ENCODE data around the gene EPM2A. TPM values are rescaled to one million over a fixed set of nuclear protein-coding genes. Genes with fewer than 3 reads are reported as not detected.
"Not testable (repeated sequence)": the region's sequence is repeated elsewhere in the genome, so short reads cannot be mapped to it uniquely, and the experiment has no call there.

The EPM2A gene
- 12.8 TPM for total RNA-seq
- long read RNA-seq, partial matches to known transcripts = 0 of 1 reads
- long read RNA-seq, other reads (novel, unspliced or antisense) = 1 of 1 reads

DNA sequence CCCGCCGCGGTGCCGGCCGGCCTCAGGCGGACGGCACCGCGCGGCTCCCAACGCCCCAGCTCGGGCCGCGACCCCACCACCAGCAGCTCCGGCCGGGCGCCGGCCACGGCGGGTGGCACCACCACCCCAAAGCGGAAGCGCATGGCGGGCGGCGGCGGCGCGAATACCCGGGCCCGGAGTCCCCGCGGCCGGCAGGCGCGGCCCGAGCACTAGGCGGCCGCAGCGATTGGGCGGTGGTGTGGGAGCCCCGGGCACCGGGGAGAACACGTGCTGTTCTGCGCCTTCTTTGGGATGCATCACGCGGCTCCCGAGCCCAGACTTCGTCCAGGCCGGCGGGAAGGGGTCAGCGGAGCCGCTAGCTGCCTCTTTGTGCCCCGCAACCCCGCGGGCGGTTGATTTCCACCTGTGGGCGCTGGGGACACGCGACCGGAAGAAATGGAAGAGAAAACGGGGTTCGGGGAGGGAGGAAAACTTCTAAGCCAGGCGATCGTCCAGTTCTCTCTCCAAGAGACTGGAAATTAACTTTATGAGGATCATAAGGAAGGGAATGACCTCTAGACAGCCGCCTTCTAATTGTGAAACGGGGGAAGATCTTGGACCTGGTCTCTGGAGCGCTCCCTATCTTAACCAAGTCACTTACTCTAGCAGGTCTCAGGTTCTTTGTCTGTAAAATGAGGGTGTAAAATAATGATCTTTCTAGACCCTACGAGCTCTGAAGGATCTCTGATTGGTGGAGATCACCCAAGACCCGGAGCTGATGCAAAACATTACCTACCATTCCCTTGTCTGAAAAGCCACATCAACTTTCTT lies at the start of gene EPM2A:
Gene EPM2A (minus strand): TSS at position 165 of the 810 bp plus-strand sequence. CDS start 22 bp downstream, at position 143.
- peak; percentile 96 for DNase-seq (ENCODE audit: low spot score)

- DNase-seq (ENCODE audit: low spot score) = no peak
Observed at GRCh38 chr6:145784683-145785082, 49.4 kb upstream of the EPM2A start.

DNA sequence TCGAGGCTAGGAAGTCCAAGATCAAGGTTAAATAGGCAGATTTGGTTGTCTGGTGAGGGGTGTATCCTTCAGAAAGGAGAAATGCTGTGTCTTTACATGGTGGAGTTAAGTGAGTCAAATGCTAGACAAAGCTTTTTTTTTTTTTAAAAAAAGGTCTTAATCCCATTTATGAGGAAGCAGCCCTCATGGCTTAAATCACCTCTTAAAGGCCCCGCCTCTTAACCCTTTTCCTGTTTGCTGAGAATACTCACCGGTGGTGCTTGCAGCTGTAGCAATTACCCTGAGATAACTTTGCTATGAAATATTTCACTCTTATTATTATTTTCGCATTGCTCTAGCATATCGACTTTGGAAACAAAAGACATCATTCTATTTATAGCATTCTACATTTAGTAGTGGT lies 48.5 kb upstream of the EPM2A start:
- no peak for DNase-seq (ENCODE audit: low spot score)

DNA sequence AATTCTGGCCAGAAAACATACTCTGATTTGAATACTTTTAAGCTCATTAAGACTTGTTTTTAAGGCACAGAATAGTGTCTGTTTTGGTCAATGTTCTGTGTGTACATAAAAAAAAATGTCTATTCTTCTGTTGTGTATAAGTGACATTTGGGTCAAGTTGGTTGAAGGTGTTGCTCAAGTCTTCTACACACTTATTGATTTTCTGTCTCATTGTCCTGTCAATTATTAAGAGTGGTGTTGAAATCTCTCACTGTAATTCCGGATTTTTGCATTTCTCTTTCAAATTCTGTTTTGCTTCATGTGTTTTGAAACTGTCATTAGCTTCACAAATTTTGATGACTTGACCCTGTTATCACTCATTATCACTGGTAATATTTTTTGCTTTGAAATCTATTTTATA lies 37.5 kb upstream of the EPM2A start:
- no peak for DNase-seq (ENCODE audit: low spot score)

DNA sequence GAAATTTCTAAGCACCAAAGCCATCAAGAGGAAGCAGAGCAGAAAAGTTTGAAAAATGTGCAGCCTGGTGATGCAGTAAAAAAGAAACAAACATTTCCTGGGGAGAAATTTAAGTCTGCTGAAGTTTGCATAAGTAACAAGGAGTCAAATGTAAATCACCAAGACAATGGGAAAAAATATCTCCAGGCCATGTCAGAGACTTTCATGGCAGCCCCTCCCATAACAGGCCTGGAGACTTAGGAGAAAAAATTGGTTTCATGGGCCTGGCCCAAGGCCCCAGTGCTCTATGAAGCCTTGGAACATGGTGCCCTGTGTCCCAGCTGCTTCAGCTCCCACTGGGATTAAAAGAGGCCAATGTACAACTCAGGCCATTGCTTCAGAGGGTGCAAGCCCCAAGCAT lies 30.1 kb upstream of the EPM2A start:
- DNase-seq (ENCODE audit: low spot score) = no peak

GRCh38 chr6:145763742-145764141 lies 28.4 kb upstream of the EPM2A start:
- no peak for DNase-seq (ENCODE audit: low spot score)

DNA sequence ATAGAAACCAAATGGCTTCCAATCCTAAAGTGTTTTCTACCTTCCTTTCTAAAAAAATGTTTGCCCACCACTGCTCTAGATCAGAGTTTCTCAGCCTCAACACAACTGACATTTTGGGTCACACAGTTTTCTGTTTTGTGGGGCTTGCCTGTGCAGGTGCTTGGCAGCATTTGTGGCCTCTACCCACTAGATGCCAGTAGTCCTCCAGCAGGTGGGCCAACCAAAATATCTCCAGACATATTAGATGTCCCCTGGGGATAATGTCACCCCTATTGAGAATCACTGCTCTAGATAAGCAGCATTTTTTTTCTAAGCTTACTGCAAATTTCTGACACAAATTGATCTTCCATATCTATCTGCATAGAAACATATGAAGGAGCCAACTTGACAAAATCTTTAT lies 26.3 kb upstream of the EPM2A start:
- DNase-seq (ENCODE audit: low spot score) = no peak

DNA sequence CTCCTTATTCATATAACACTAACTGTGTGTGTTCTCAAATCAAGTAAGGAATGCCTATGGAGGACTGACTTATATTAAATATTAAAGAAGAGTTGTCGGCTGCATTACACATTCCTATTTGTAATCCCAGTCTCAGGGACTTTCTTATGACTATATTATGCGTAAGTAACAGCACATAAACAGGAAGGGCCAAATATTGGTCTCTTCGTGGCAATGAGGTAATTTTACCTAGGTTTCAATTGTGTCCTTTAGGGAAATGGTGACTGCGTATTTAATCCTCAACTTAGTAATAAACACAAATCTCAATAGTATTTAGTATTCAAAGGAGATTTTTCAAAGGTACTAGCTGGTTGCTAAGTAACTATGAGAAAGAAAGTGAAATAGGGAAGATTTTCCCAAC lies 22.8 kb upstream of the EPM2A start:
- DNase-seq (ENCODE audit: low spot score) = no peak

DNA sequence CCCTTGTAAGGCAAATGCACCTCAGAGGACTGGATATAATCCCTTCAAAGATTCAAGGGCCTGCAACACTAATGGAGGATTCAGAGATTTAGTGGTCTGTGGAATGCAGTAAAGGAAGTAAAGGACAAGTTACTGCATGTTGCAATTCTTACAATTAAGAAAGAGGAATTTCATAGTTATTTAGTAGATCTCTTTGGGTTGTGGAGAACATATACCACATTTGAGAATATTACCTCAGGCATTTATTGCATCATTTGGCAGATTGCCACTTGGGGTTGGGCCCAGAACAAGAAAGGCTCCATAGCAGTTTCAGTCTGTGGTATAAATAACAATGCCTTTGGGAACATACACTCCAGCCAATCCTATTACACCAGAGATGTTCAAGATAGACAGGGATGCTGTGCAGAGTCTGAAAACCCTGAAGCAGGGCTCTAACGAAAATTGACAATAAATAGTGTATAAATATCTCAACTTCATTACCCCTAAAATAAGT lies 20.9 kb upstream of the EPM2A start:
- no peak for DNase-seq (ENCODE audit: low spot score)

DNA sequence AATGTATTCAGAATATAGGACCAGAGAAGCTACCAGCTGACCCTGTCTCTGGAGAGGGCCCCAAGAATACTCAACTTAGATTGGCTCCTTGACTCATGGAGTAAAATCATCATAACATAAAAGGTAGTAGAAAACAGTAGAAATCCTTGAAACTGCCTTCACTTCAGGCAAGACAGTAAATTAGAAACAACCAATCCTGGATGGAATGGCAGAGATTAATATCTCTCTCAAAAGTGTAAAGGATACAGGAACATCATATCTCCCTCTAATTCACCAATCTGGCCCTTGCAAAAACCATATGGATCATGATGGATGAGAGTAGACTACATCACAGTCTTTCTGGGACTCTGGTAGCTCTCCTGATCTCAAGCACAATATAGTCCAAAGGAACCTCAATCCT lies 20.4 kb upstream of the EPM2A start:
- DNase-seq (ENCODE audit: low spot score) = no peak

- DNase-seq (ENCODE audit: low spot score) = no peak
Observed at GRCh38 chr6:145752638-145753037, 17.3 kb upstream of the EPM2A start.

- DNase-seq (ENCODE audit: low spot score) = no peak
Observed at GRCh38 chr6:145749632-145750031, 14.3 kb upstream of the EPM2A start.

DNA sequence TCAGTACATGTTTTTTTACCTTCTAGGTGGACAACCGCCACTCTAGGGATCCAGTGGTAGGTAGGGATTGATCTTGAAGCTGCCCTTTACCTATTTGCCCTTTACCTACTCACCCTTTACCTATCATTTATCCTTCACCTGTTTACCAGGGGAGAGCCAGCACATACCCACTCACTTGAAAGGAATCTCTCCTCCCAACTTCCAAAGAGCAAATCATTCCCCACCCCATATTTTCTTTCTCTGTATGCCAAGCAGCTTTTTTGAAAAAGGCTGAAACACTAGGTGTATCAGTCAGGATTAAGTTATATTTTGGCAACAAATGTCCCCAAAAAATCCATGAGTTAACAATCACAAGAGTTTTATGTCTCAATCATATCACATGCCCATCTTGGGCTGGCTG lies 10.5 kb upstream of the EPM2A start:
- DNase-seq (ENCODE audit: low spot score) = no peak

GRCh38 chr6:145744619-145745018 lies 9.3 kb upstream of the EPM2A start:
- no peak for DNase-seq (ENCODE audit: low spot score)

GRCh38 chr6:145743332-145743731 lies 8.0 kb upstream of the EPM2A start:
- no peak for DNase-seq (ENCODE audit: low spot score)

GRCh38 chr6:145742472-145742871 lies 7.2 kb upstream of the EPM2A start:
- DNase-seq (ENCODE audit: low spot score) = not testable (repeated sequence)

DNA sequence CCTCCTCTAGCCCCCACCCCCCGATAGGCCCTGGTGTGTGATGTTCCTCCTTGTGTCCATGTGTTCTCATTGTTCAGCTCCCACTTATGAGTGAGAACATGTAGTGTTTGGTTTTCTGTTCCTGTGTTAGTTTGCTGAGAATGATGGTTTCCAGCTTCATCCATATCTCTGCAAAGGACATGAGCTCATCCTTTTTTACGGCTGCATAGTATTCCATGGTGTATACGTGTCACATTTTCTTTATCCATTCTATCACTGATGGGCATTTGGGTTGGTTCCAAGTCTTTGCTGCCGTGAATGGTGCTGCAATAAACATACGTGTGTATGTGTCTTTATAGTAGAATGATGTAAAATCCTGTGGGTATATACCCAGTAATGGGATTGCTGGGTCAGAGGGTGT lies 4.4 kb upstream of the EPM2A start:
- DNase-seq (ENCODE audit: low spot score) = not testable (repeated sequence)

DNA sequence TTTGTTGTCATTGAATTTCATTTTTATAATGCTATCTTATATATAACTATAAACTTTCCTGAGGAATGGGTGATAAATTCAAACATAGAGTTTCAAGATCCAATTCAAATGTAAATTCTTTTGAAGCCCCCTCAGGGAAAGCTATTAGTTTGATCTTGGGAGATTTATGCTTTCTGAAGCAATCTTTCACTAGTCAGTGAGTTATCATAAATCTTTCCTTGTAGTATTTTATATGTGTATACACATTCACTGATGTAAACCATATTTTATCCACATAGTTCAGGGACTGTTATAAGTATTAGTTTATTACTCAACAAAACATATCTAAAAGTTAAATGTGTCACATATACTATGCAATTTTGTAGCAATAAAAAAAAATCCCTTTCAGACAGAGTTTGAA lies 2.9 kb upstream of the EPM2A start:
- no peak for DNase-seq (ENCODE audit: low spot score)

GRCh38 chr6:145736661-145737144 lies 1.4 kb upstream of the EPM2A start:
- no peak for DNase-seq (ENCODE audit: low spot score)

- peak; percentile 96 for DNase-seq (ENCODE audit: low spot score)
Observed at GRCh38 chr6:145734486-145735355, 599 bp downstream of the EPM2A start.

GRCh38 chr6:145733810-145734209 lies 1.5 kb downstream of the EPM2A start:
- DNase-seq (ENCODE audit: low spot score) = no peak

DNA sequence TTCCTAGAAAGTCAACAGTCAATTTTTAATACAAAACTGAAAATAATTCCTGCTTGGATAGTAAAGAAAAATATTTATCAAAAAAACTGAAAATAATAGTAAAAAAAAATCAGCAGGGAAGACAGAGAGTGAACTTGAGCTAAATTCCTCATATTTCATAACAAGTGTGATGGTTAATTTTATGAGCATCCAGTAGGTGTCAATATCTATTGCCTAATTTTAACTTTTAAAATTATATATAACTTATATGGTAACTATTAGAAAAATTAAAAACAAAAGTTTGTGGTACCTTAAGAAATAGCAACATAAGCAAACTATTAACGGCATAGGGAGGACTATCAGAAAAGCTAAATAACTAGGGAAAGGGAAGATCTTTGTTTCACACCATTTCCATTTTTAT lies 2.1 kb downstream of the EPM2A start:
- no peak for DNase-seq (ENCODE audit: low spot score)
